H1 (cell line): ENCODE measurements around the gene TNS1. TPM values are rescaled to one million over a fixed set of nuclear protein-coding genes. Genes with fewer than 3 reads are reported as not detected.

ENCODE experiments used
- CTCF ChIA-PET: fragments of 300-600 bp; sonication (Branson Sonifier 250); formaldehyde crosslinking; loops from one replicate; lab custom pipeline; 2021; ENCODE audit not compliant: partially characterized antibody; lab: Charles Lee
- POLR2A ChIA-PET: fragments of 300-600 bp; sonication (Branson Sonifier 250); formaldehyde crosslinking; loops from one replicate; lab custom pipeline; 2021; ENCODE audit warnings: inconsistent platforms; ENCODE audit not compliant: partially characterized antibody; lab: Charles Lee
- DNase-seq, 2 experiments: peaks; one replicate each; pipeline versions ENCODE4 v3.0.0 to v3.0.0-alpha.2; 2010 to 2022; ENCODE audit warnings: low spot score in 2 of 2, low read depth in 1 of 2, mixed read lengths in 1 of 2
- FAIRE-seq: peaks from 2 replicates; lab custom pipeline; 2011; peaks lifted over from hg19 to GRCh38; lab: Jason Lieb, UNC
- H2AFZ ChIP-seq: 2 replicates; pipeline ENCODE4 v1.8.1; 2012; ENCODE audit warnings: low read length, inconsistent platforms
- H2AK5ac ChIP-seq: 2 replicates; pipeline ENCODE4 v1.6.1; 2013; ENCODE audit warnings: low read depth, low read length
- H2BK120ac ChIP-seq: replicated peaks from 2 replicates; pipeline ENCODE3; 2013; ENCODE audit warnings: low read depth, low read length, inconsistent platforms
- H2BK12ac ChIP-seq: 2 replicates; pipeline ENCODE4 v1.6.1; 2013; ENCODE audit warnings: low read depth, low read length
- H2BK15ac ChIP-seq: 2 replicates; pipeline ENCODE4 v1.6.1; 2013; ENCODE audit warnings: low read length
- H2BK20ac ChIP-seq: 2 replicates; pipeline ENCODE4 v1.6.1; 2013; ENCODE audit warnings: low read length
- H2BK5ac ChIP-seq: 2 replicates; pipeline ENCODE4 v1.6.1; 2013; ENCODE audit warnings: low read depth, low read length
- H3K14ac ChIP-seq: 2 replicates; pipeline ENCODE4 v1.6.1; 2013; ENCODE audit warnings: inconsistent platforms; ENCODE audit not compliant: insufficient read length
- H3K18ac ChIP-seq: 2 replicates; pipeline ENCODE4 v1.6.1; 2013; ENCODE audit warnings: low read length; ENCODE audit errors: extremely low read depth
- H3K23ac ChIP-seq: 2 replicates; pipeline ENCODE4 v1.6.1; 2013; ENCODE audit warnings: inconsistent platforms; ENCODE audit not compliant: insufficient read length
- H3K23me2 ChIP-seq: 2 replicates; pipeline ENCODE4 v1.6.1; 2013; ENCODE audit warnings: low read depth, low read length
- H3K27ac ChIP-seq: 2 replicates; pipeline ENCODE4 v1.6.1; 2011; ENCODE audit warnings: low read depth, low read length, inconsistent platforms
- H3K27me3 ChIP-seq, 4 experiments: replicated peaks in 1 of 4; 1 replicate in 1 of 4; 2 replicates in 3 of 4; pipeline versions ENCODE4 v1.6.1 to v1.8.1; 2011 to 2013; ENCODE audit warnings: low read length in 3 of 4, mild to moderate bottlenecking in 3 of 4, inconsistent platforms in 2 of 4, mixed read lengths in 2 of 4, moderate library complexity in 1 of 4; ENCODE audit not compliant: control insufficient read depth in 3 of 4, insufficient read depth in 3 of 4; ENCODE audit errors: extremely low read depth in 1 of 4
- H3K36me3 ChIP-seq, 4 experiments: 2 replicates each; pipeline versions ENCODE4 v1.6.1 to v1.8.1; 2011 to 2013; ENCODE audit warnings: mild to moderate bottlenecking in 4 of 4, low read length in 3 of 4, moderate library complexity in 2 of 4, control low read depth in 1 of 4, inconsistent platforms in 1 of 4; ENCODE audit not compliant: insufficient read depth in 4 of 4, control insufficient read depth in 2 of 4
- H3K4ac ChIP-seq: replicated peaks from 2 replicates; pipeline ENCODE3; 2013; ENCODE audit warnings: low read length, low read depth, mixed read lengths, inconsistent platforms; ENCODE audit not compliant: insufficient read length
- H3K4me1 ChIP-seq, 4 experiments: replicated peaks in 1 of 4; 1 replicate in 1 of 4; 2 replicates in 3 of 4; pipeline versions ENCODE4 v1.6.1 to v1.8.1; 2011 to 2013; ENCODE audit warnings: low read length in 3 of 4, inconsistent platforms in 2 of 4, mixed read lengths in 1 of 4; ENCODE audit not compliant: insufficient read depth in 4 of 4, control insufficient read depth in 3 of 4
- H3K4me2 ChIP-seq, 2 experiments: 2 replicates each; pipeline versions ENCODE4 v1.6.1 to v1.8.1; 2011 to 2013; ENCODE audit warnings: low read depth in 2 of 2, low read length in 2 of 2, control low read depth in 1 of 2, inconsistent platforms in 1 of 2, mild to moderate bottlenecking in 1 of 2; ENCODE audit not compliant: insufficient read depth in 1 of 2
- H3K4me3 ChIP-seq, 4 experiments: fragments of 200-600, 300-600 bp in 1 of 4; sonication (generic), shearing (Covaris generic), sonication (Bioruptor Twin) in 1 of 4; 2 replicates each; pipeline versions ENCODE4 v1.5.1 to v1.8.1; 2011 to 2016; ENCODE audit warnings: low read length in 4 of 4, low read depth in 3 of 4, control low read depth in 2 of 4, inconsistent platforms in 2 of 4, mild to moderate bottlenecking in 2 of 4, mixed read lengths in 1 of 4, moderate library complexity in 1 of 4; ENCODE audit not compliant: insufficient read depth in 2 of 4; ENCODE audit errors: extremely low read depth in 1 of 4
- H3K56ac ChIP-seq: replicated peaks from 2 replicates; pipeline ENCODE3; 2013; ENCODE audit warnings: low read depth, mild to moderate bottlenecking, mixed read lengths, low read length, inconsistent platforms; ENCODE audit not compliant: insufficient read length
- H3K79me1 ChIP-seq: 2 replicates; pipeline ENCODE4 v1.6.1; 2013; ENCODE audit warnings: low read depth, low read length, control low read depth
- H3K79me2 ChIP-seq, 2 experiments: 2 replicates each; pipeline versions ENCODE4 v1.6.1 to v1.8.1; 2012 to 2013; ENCODE audit warnings: low read length in 2 of 2, mild to moderate bottlenecking in 2 of 2, inconsistent platforms in 1 of 2; ENCODE audit not compliant: insufficient read depth in 2 of 2, control insufficient read depth in 1 of 2
- H3K9ac ChIP-seq, 4 experiments: replicated peaks in 1 of 4; 1 replicate in 1 of 4; 2 replicates in 3 of 4; pipeline versions ENCODE4 v1.6.1 to v1.8.1; 2011 to 2013; ENCODE audit warnings: low read depth in 3 of 4, low read length in 3 of 4, control low read depth in 2 of 4, mild to moderate bottlenecking in 2 of 4, moderate library complexity in 2 of 4, inconsistent platforms in 1 of 4; ENCODE audit errors: extremely low read depth in 1 of 4
- H3K9me3 ChIP-seq, 2 experiments: 2 replicates each; pipeline versions ENCODE4 v1.6.1 to v1.8.1; 2012 to 2013; ENCODE audit warnings: mild to moderate bottlenecking in 2 of 2, moderate library complexity in 2 of 2, control low read depth in 1 of 2, inconsistent platforms in 1 of 2, low read depth in 1 of 2, low read length in 1 of 2, mixed read lengths in 1 of 2; ENCODE audit not compliant: insufficient read depth in 2 of 2
- H4K20me1 ChIP-seq, 2 experiments: replicated peaks in 1 of 2; 2 replicates each; pipeline versions ENCODE3 to v1.8.1; 2011 to 2013; ENCODE audit warnings: inconsistent platforms in 2 of 2, low read length in 2 of 2, mild to moderate bottlenecking in 1 of 2; ENCODE audit not compliant: insufficient read depth in 2 of 2, control insufficient read depth in 1 of 2
- H4K5ac ChIP-seq: 2 replicates; pipeline ENCODE4 v1.6.1; 2013; ENCODE audit warnings: low read length, low read depth, mixed read lengths, inconsistent platforms; ENCODE audit not compliant: insufficient read length
- H4K8ac ChIP-seq: 2 replicates; pipeline ENCODE4 v1.8.0; 2013; ENCODE audit warnings: mild to moderate bottlenecking, moderate library complexity, low read length, inconsistent platforms; ENCODE audit not compliant: insufficient read depth; ENCODE audit errors: extremely low read depth
- H4K91ac ChIP-seq: replicated peaks from 2 replicates; pipeline ENCODE3; 2013; ENCODE audit warnings: low read length, mixed read lengths, inconsistent platforms; ENCODE audit not compliant: insufficient read length
- ASH2L ChIP-seq: fragments of 200-600, 300-600 bp; sonication (generic); IDR thresholded peaks from one replicate; pipeline ENCODE4 v1.7.1; 2017; ENCODE audit warnings: low read length
- CBX5 ChIP-seq: fragments of 300-800, 300-1000 bp; sonication (generic); IDR thresholded peaks from 2 replicates; pipeline ENCODE4 v1.7.1; 2016; ENCODE audit warnings: antibody characterized with exemption, low read length, low read depth
- EZH2 ChIP-seq: fragments of 200-600 bp; sonication (generic); IDR thresholded peaks from 2 replicates; pipeline ENCODE4 v1.7.1; 2012; ENCODE audit warnings: low read depth, mild to moderate bottlenecking, moderate library complexity, low read length, inconsistent platforms; ENCODE audit not compliant: severe bottlenecking
- HDAC2 ChIP-seq, 2 experiments: fragments of 300-600 bp in 1 of 2; sonication (generic) in 1 of 2; IDR thresholded peaks; 2 replicates each; pipeline ENCODE4 v1.6.1; 2011 to 2012; ENCODE audit warnings: low read depth in 2 of 2, low read length in 2 of 2, mild to moderate bottlenecking in 2 of 2, moderate library complexity in 2 of 2, borderline replicate concordance in 1 of 2, inconsistent platforms in 1 of 2
- HDAC6 ChIP-seq: IDR thresholded peaks from one replicate; pipeline ENCODE4 v1.7.1; 2012; ENCODE audit warnings: low read depth, mild to moderate bottlenecking, inconsistent platforms, low read length, moderate library complexity
- KDM4A ChIP-seq: IDR thresholded peaks from one replicate; pipeline ENCODE4 v1.7.1; 2012; ENCODE audit warnings: low read depth, mild to moderate bottlenecking, moderate library complexity, low read length, inconsistent platforms; ENCODE audit not compliant: severe bottlenecking
- KDM5A ChIP-seq: fragments of 200-600 bp; IDR thresholded peaks from 2 replicates; pipeline ENCODE4 v1.7.1; 2012; ENCODE audit warnings: mild to moderate bottlenecking, low read length, inconsistent platforms, mixed read lengths
- POU5F1 ChIP-seq: IDR thresholded peaks from 2 replicates; pipeline ENCODE4 v1.6.1; 2011; ENCODE audit warnings: low read depth, mild to moderate bottlenecking, low read length, moderate library complexity
- RXRA ChIP-seq: IDR thresholded peaks from 2 replicates; pipeline ENCODE4 v1.6.1; 2011; ENCODE audit warnings: low read depth, mild to moderate bottlenecking, low read length, moderate library complexity; ENCODE audit not compliant: insufficient read depth
- TAF7 ChIP-seq: optimal IDR thresholded peaks from 2 replicates; pipeline ENCODE3; 2011; ENCODE audit warnings: low read depth, mild to moderate bottlenecking, inconsistent platforms, low read length, moderate library complexity, borderline replicate concordance
- TBP ChIP-seq: IDR thresholded peaks from 2 replicates; pipeline ENCODE4 v1.6.1; 2011; ENCODE audit warnings: low read depth, low read length, improper control_type of control experiment
- TEAD4 ChIP-seq: IDR thresholded peaks from 2 replicates; pipeline ENCODE4 v1.6.1; 2012; ENCODE audit warnings: low read depth, low read length, inconsistent platforms, mixed read lengths
- ZNF274 ChIP-seq: IDR thresholded peaks from 2 replicates; pipeline ENCODE4 v1.7.0; 2012; ENCODE audit warnings: low read length, borderline replicate concordance; ENCODE audit errors: extremely low read depth
- WGBS, 2 experiments: shearing (Covaris generic) in 1 of 2; methylation state at CpG; one replicate each; pipeline versions ENCODE4 v1.1.6 to v1.1.7; 2013 to 2015; ENCODE audit warnings: low lambda C conversion rate in 2 of 2, mixed read lengths in 2 of 2, inconsistent platforms in 1 of 2, low coverage in 1 of 2, missing lambda C conversion rate in 1 of 2; ENCODE audit not compliant: insufficient replicate concordance in 2 of 2, insufficient coverage in 1 of 2, insufficient read length in 1 of 2; ENCODE audit errors: extremely low coverage in 1 of 2, missing lambda C conversion rate in 1 of 2; 5-methylcytosine and 5-hydroxymethylcytosine counted together
- polyA plus RNA-seq, 7 experiments: library from polyadenylated mRNA; depleted of rRNA in 3 of 7; stranded (reverse) in 5 of 7; unstranded in 2 of 7; fragments of >200 nt in 5 of 7; fragments of 200-250 nt in 2 of 7; gene quantifications; 1 replicate in 5 of 7; 2 replicates in 1 of 7; 4 replicates in 1 of 7; pipeline versions ENCODE4 v1.2.1 to v1.2.3, GENCODE V29; 2011 to 2013; ENCODE audit warnings: missing spikeins in 2 of 7, mixed read lengths in 2 of 7
- total RNA-seq: library from RNA; stranded (reverse); fragmentation: NEBNext Ultra II Directional; extraction: Animal tissue kit (Norgen Biotek cat#: 25700); gene quantifications from 2 replicates; pipeline ENCODE4 v1.2.1, GENCODE V29; 2021

Gene TNS1
- total and polyA plus RNA-seq, 2 of the 8 experiments (the other 6 are each of a cell fraction or from before 2014, with no cell fraction given): 1.5 to 5.1 TPM

DNA sequence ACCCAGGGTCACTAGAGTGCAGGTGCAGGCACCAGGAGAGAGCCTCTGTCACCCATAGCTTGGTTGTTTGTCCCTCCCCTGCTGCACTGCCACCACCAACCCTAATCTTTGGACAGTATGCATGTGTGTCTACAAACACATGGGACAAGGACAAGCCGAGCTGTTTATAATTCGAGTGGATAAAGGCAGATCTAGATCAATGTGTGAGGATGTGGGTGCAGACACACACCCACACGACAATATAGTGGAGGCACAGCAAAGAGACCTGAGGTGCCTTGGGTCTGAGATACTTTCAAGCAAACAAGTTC lies 199.2 kb downstream of the TNS1 start:
- Histone ChIP-seq H3K4ac (no peak overlapping the region), H4K8ac (no peak overlapping the region), H3K79me1 (no peaks in the 10 kb centered on the region; the same call in 1 of the 2 replicates), H3K36me3 (no peaks in the 10 kb centered on the region), H3K4me1 (peaks cover 0 to 5% (median 0%) of the 10 kb centered on the region in 4 experiments; a peak in 1 of 7 replicates), H2BK120ac (no peak overlapping the region), H2AFZ (no peak overlapping the region), H3K9ac (no peak overlapping the region), H3K27me3 (no peaks in the 10 kb centered on the region), H3K56ac (no peak overlapping the region), H4K91ac (no peak overlapping the region), H3K4me3 (no peak overlapping the region), H2BK20ac (no peak overlapping the region), H2BK5ac (no peak overlapping the region), H3K79me2 (no peaks in the 10 kb centered on the region), H2BK15ac (no peak overlapping the region), H2AK5ac (no peak overlapping the region), H2BK12ac (no peak overlapping the region), H3K23ac (no peak overlapping the region), H4K5ac (no peak overlapping the region), H3K9me3 (no peaks in the 10 kb centered on the region), H3K4me2 (no peak overlapping the region), H3K23me2 (peaks cover 6% of the 10 kb centered on the region), H3K14ac (no peak overlapping the region), H3K18ac (no peak overlapping the region), H4K20me1 (peaks cover 0 to 5% of the 10 kb centered on the region in 2 experiments), H3K27ac (no peak overlapping the region)
- ChIA-PET POLR2A (interaction anchor here (0.6 kb wide), 1 partner anchor 926 kb away, joined by 3 read pairs; no protein-coding TSS in a partner anchor), CTCF (interaction anchor here (0.6 to 30.4 kb wide), 13 partner anchors 12 to 190 kb away, joined by 3 to 759 read pairs (median 7); no protein-coding TSS in a partner anchor)
- 84% methylated on average over 3 of the region's 3 CpGs; no CpG with 5 or more reads in 1 of the 2 experiments for WGBS, 2 experiments
- no peak for FAIRE-seq
- no peak for DNase-seq
- no peak for TF ChIP-seq TEAD4
- no peak for TF ChIP-seq HDAC6
- no peak for TF ChIP-seq TBP
- TF ChIP-seq KDM4A: no peak
- no peak for TF ChIP-seq EZH2
- no peak for TF ChIP-seq ASH2L
- no peak for TF ChIP-seq HDAC2 (IDR thresholded peaks at IDR 0.05; ENCODE audit: borderline replicate concordance in 1 of 2, low read depth in 2 of 2, low read length in 2 of 2)
- no peak for TF ChIP-seq CBX5
- no peak for TF ChIP-seq KDM5A
- TF ChIP-seq ZNF274: no peak
- TF ChIP-seq TAF7: no peak
- no peak for TF ChIP-seq POU5F1
- TF ChIP-seq RXRA: no peak
